Measurements from ENCODE around the gene KLC1. TPM values are rescaled to one million over a fixed set of nuclear protein-coding genes. Genes with fewer than 3 reads are reported as not detected.

The KLC1 gene
- total RNA-seq, 1 donor from 2014 or later, result 163 TPM

GRCh38 chr14:103719751-103720150 lies 90.7 kb downstream of the KLC1 start:
- H3K9me3 Mint-ChIP-seq, result no peaks in the 10 kb centered on the region
- no peak overlapping the region for H3K4me3 Mint-ChIP-seq
- H3K27me3 Mint-ChIP-seq (ENCODE audit: low read depth), result peaks cover 2% of the 10 kb centered on the region
- H3K36me3 Mint-ChIP-seq, result no peaks in the 10 kb centered on the region
- DNase-seq (ENCODE audit: low spot score in 2 of 2, unreplicated experiment in 2 of 2), result no peak
- H3K4me1 Mint-ChIP-seq, result peaks cover 29% of the 10 kb centered on the region
- no peak overlapping the region for H3K27ac Mint-ChIP-seq
- TF ChIP-seq CTCF (IDR thresholded peaks at IDR 0.05; ENCODE audit: unreplicated experiment), result no peak

GRCh38 chr14:103721334-103722120 lies 92.5 kb downstream of the KLC1 start:
- H3K27ac Mint-ChIP-seq, result no peak overlapping the region
- TF ChIP-seq CTCF (IDR thresholded peaks at IDR 0.05; ENCODE audit: unreplicated experiment), result no peak
- H3K4me3 Mint-ChIP-seq, result no peak overlapping the region
- H3K27me3 Mint-ChIP-seq (ENCODE audit: low read depth), result no peaks in the 10 kb centered on the region
- H3K4me1 Mint-ChIP-seq, result peaks cover 27% of the 10 kb centered on the region
- no peaks in the 10 kb centered on the region for H3K9me3 Mint-ChIP-seq
- no peaks in the 10 kb centered on the region for H3K36me3 Mint-ChIP-seq
- DNase-seq (ENCODE audit: low spot score in 2 of 2, unreplicated experiment in 2 of 2), result no peak

- no peaks in the 10 kb centered on the region for H3K9me3 Mint-ChIP-seq
- H3K4me3 Mint-ChIP-seq, result no peak overlapping the region
- no peak for DNase-seq (ENCODE audit: low spot score in 2 of 2, unreplicated experiment in 2 of 2)
- peaks cover 6% of the 10 kb centered on the region for H3K36me3 Mint-ChIP-seq
- TF ChIP-seq CTCF (IDR thresholded peaks at IDR 0.05; ENCODE audit: unreplicated experiment), result no peak
- no peaks in the 10 kb centered on the region for H3K27me3 Mint-ChIP-seq (ENCODE audit: low read depth)
- peaks cover 5% of the 10 kb centered on the region for H3K4me1 Mint-ChIP-seq
- no peak overlapping the region for H3K27ac Mint-ChIP-seq
Measured at GRCh38 chr14:103723748-103724081, 94.7 kb downstream of the KLC1 start.

- no peak for TF ChIP-seq CTCF (IDR thresholded peaks at IDR 0.05; ENCODE audit: unreplicated experiment)
- DNase-seq (ENCODE audit: low spot score in 2 of 2, unreplicated experiment in 2 of 2), result no peak
- no peak overlapping the region for H3K4me3 Mint-ChIP-seq
- no peaks in the 10 kb centered on the region for H3K27me3 Mint-ChIP-seq (ENCODE audit: low read depth)
- no peaks in the 10 kb centered on the region for H3K9me3 Mint-ChIP-seq
- H3K4me1 Mint-ChIP-seq, result peaks cover 3% of the 10 kb centered on the region
- peaks cover 10% of the 10 kb centered on the region for H3K36me3 Mint-ChIP-seq
- no peak overlapping the region for H3K27ac Mint-ChIP-seq
Measured at GRCh38 chr14:103724116-103724515, 95.1 kb downstream of the KLC1 start.

- no peak for DNase-seq (ENCODE audit: low spot score in 2 of 2, unreplicated experiment in 2 of 2)
- H3K27ac Mint-ChIP-seq, result no peak overlapping the region
- no peak overlapping the region for H3K4me3 Mint-ChIP-seq
- peaks cover 10% of the 10 kb centered on the region for H3K36me3 Mint-ChIP-seq
- no peaks in the 10 kb centered on the region for H3K27me3 Mint-ChIP-seq (ENCODE audit: low read depth)
- H3K9me3 Mint-ChIP-seq, result no peaks in the 10 kb centered on the region
- TF ChIP-seq CTCF (IDR thresholded peaks at IDR 0.05; ENCODE audit: unreplicated experiment), result no peak
- no peaks in the 10 kb centered on the region for H3K4me1 Mint-ChIP-seq
Measured at GRCh38 chr14:103725001-103725682, 96.1 kb downstream of the KLC1 start.

Measured in mesothelial cell of epicardium (in vitro differentiated cells).